ENCODE data around the gene DNAJB2.

GRCh38 chr2:219230059-219230540, 49.1 kb upstream of the DNAJB2 start:
- TF ChIP-seq CTCF (IDR thresholded peaks at IDR 0.05) (no peak), EP300 (IDR thresholded peaks at IDR 0.05) (no peak), POLR2A (IDR thresholded peaks at IDR 0.05; ENCODE audit: low read depth) (no peak)

Data from esophagus muscularis mucosa (tissue), 4 donors.